Epithelial cell of esophagus (primary cell): ENCODE data around the gene ZNF490.
A peak's percentile ranks its signal among the peaks of the same experiment; 100 is the strongest.
"Not testable (repeated sequence)": the region's sequence is repeated elsewhere in the genome, so short reads cannot be mapped to it uniquely, and the experiment has no call there.

ENCODE experiments used
- DNase-seq: peaks from one replicate; pipeline ENCODE4 v3.0.0; 2010; ENCODE audit warnings: low read depth
- H3K4me3 ChIP-seq: 2 replicates; pipeline ENCODE4 v1.5.1; 2011; ENCODE audit warnings: mild to moderate bottlenecking, low read length, control low read depth
- CTCF ChIP-seq: IDR thresholded peaks from 2 replicates; pipeline ENCODE4 v1.5.1; 2011; ENCODE audit warnings: low read depth, mild to moderate bottlenecking, low read length, control low read depth, inconsistent platforms; ENCODE audit not compliant: insufficient read depth; ENCODE audit errors: missing control alignments

Gene ZNF490

GRCh38 chr19:12648088-12648487, 37.5 kb upstream of the ZNF490 start:
- H3K4me3 ChIP-seq: peak overlapping the region; percentile 30
- no peak for DNase-seq
- TF ChIP-seq CTCF: no peak

GRCh38 chr19:12647490-12648071, 37.0 kb upstream of the ZNF490 start:
- no peak for TF ChIP-seq CTCF
- peak overlapping the region; percentile 30 for H3K4me3 ChIP-seq
- peak; percentile 66 for DNase-seq

DNA sequence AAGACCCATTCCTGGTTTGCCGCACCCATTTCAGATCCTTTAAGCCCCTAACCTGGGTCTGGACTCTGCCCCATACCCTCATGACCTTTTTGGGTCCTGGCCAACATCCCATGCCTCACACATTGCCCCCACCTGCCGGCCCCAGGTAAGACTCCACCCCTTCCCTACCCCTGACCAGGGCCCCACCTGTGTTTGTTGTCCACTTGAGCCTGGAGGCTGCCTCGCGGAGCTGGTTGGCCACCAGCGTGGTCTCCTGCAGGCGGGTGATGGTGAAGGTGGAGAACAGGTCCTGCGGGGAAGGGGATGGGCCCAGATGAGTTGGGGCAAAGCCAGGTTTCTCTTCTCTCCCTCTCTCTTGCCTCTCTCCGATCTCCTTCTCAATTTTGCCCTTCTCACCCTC, 36.4 kb upstream of the ZNF490 start:
- TF ChIP-seq CTCF: no peak
- no peak for DNase-seq

DNA sequence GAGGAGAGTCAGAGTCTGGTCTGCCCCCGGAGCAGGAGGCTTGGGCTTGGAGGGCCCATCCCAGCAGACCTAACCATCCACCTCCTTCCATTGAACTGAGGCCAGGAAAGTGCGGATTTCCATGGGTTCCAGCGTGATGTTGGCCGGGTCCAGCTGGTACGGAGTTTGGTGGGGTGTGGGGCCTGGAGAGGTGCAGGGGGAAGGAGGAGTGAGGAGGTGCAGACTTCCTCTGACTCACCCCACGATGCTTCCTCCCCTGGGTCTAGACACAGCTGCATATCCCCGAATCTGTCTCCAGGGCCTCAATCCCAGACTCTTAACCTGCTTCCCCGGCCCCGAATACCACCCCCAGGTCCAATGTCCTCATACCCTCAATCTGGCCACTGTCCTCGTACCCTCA, 35.9 kb upstream of the ZNF490 start:
- TF ChIP-seq CTCF: no peak
- no peak overlapping the region for H3K4me3 ChIP-seq
- no peak for DNase-seq

More for the DNA sequence above, 36.4 kb upstream of the ZNF490 start:
- no peak overlapping the region for H3K4me3 ChIP-seq

DNA sequence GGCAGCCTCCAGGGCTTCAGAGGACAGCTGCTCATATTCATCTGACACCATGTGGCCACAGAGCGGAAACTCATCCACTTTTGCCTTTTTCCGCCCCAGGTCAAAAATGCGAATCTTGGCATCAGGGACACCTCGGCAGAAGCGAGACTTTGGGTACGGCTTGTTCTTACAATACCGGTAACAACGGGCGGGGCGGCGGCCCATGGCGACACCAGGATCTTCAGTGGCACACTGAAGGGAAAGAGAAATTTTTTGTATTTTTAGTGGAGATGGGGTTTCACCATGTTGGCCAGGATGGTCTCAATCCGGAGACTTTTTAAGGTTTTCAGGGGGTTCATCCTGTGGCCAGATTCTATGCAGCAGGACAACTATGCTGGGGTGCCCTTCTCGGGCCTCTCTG, 33.1 kb upstream of the ZNF490 start:
- not testable (repeated sequence) for H3K4me3 ChIP-seq, DNase-seq

- H3K4me3 ChIP-seq: no peak overlapping the region
- DNase-seq: no peak
- no peak for TF ChIP-seq CTCF
Observed at GRCh38 chr19:12642506-12642905, 31.9 kb upstream of the ZNF490 start.

DNA sequence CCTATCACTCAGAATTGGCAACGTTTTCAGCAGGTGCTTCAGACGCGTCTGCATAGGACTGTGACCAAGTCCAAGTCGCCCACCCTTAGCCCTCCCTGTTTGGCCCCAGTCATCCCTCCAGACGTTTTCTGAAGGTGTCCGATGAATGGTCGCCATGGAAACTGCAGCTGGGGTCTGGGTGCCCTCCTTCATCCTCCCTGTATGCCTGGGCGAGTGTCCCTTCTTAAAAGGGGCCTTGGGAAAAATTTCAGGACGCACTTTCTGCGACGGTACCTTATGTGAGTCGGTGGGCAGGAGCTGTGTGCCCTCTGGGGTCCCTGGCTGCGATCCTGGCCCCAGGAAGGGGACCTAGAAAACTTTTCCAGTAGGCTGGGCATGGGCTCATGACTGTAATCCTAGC, 30.8 kb upstream of the ZNF490 start:
- DNase-seq: no peak
- no peak overlapping the region for H3K4me3 ChIP-seq
- TF ChIP-seq CTCF: no peak
